PC-9 (cell line): ENCODE data around the gene RNASE1. TPM values are rescaled to one million over a fixed set of nuclear protein-coding genes. Genes with fewer than 3 reads are reported as not detected.

Source experiments
- BruUV-seq: library from RNA; stranded (reverse); fragments of 400-500 nt; replicated peaks from 2 replicates; lab custom pipeline; 2021; lab: Mats Ljungman, UMichigan
- CTCF ChIA-PET: fragments of 300-600 bp; sonication (Branson Sonifier 250); formaldehyde crosslinking; loops from one replicate; lab custom pipeline; 2022; ENCODE audit warnings: antibody characterized with exemption; lab: Charles Lee
- POLR2A ChIA-PET: fragments of 300-600 bp; sonication (Branson Sonifier 250); formaldehyde crosslinking; loops from one replicate; lab custom pipeline; 2022; ENCODE audit warnings: antibody characterized with exemption; ENCODE audit not compliant: unreplicated experiment; lab: Charles Lee
- DNase-seq, 2 experiments: peaks; one replicate each; pipeline versions ENCODE4 v3.0.0 to v3.0.0-alpha.2; 2015 to 2022; ENCODE audit warnings: mixed read lengths in 1 of 2
- H2AFZ ChIP-seq: fragments of 200-600 bp; sonication (generic); 2 replicates; pipeline ENCODE4 v1.8.1; 2017; ENCODE audit warnings: antibody characterized with exemption
- H3F3A ChIP-seq: fragments of 200-600 bp; sonication (generic); 2 replicates; pipeline ENCODE4 v1.8.1; 2017; ENCODE audit warnings: antibody characterized with exemption, mild to moderate bottlenecking, low read depth; ENCODE audit not compliant: insufficient read depth
- H3K27ac ChIP-seq: fragments of 200-600 bp; sonication (generic); 2 replicates; pipeline ENCODE4 v1.6.1; 2016; ENCODE audit warnings: mixed run types
- H3K27me3 ChIP-seq: fragments of 200-600 bp; sonication (generic); 2 replicates; pipeline ENCODE4 v1.6.1; 2016; ENCODE audit warnings: low read depth, mixed run types; ENCODE audit not compliant: insufficient read depth
- H3K36me3 ChIP-seq: fragments of 200-600 bp; sonication (generic); 2 replicates; pipeline ENCODE4 v1.6.1; 2016; ENCODE audit warnings: low read depth, mixed run types
- H3K4me1 ChIP-seq: fragments of 200-600 bp; sonication (generic); replicated peaks from 2 replicates; pipeline ENCODE4 v1.6.1; 2016; ENCODE audit warnings: mixed run types; ENCODE audit not compliant: insufficient read depth
- H3K4me2 ChIP-seq: fragments of 200-600 bp; sonication (generic); 2 replicates; pipeline ENCODE4 v1.6.1; 2017; ENCODE audit warnings: mixed run types
- H3K4me3 ChIP-seq: fragments of 200-600 bp; sonication (generic); 2 replicates; pipeline ENCODE4 v1.6.1; 2016; ENCODE audit warnings: mixed run types
- H3K79me2 ChIP-seq: fragments of 200-600 bp; sonication (generic); 2 replicates; pipeline ENCODE4 v1.6.1; 2017; ENCODE audit warnings: low read depth, mixed run types
- H3K9me2 ChIP-seq: fragments of 200-600 bp; sonication (generic); 2 replicates; pipeline ENCODE4 v1.8.1; 2017; ENCODE audit warnings: mild to moderate bottlenecking; ENCODE audit not compliant: insufficient read depth
- H3K9me3 ChIP-seq: fragments of 200-600 bp; sonication (generic); 2 replicates; pipeline ENCODE4 v1.8.1; 2016; ENCODE audit warnings: low read depth; ENCODE audit not compliant: insufficient read depth
- H4K20me1 ChIP-seq: fragments of 200-600 bp; sonication (generic); 2 replicates; pipeline ENCODE4 v1.8.1; 2017; ENCODE audit not compliant: insufficient read depth
- EZH2 ChIP-seq: fragments of 200-600 bp; sonication (generic); IDR thresholded peaks from 2 replicates; pipeline ENCODE4 v1.8.0; 2017; ENCODE audit warnings: antibody characterized with exemption, low read depth
- intact Hi-C: fragments of 100-400 bp; cut with micrococcal nuclease; formaldehyde crosslinking; loops from one replicate; pipeline ENCODE4 v1.10.0; 2022; ENCODE audit not compliant: unreplicated experiment
- total RNA-seq: library from RNA; stranded (reverse); gene quantifications from 2 replicates; pipeline ENCODE4 v1.2.3, GENCODE V29; 2021
- TF ChIP-seq, protein P1 (sequence below): fragments of 200-600 bp; sonication (generic); conservative IDR thresholded peaks from 2 replicates; pipeline ENCODE4 v1.6.1; 2017; ENCODE audit warnings: mixed run types, antibody characterized with exemption, mild to moderate bottlenecking, moderate library complexity

Gene RNASE1
- total RNA-seq, 1 experiment from 2014 or later = 47.4 TPM

DNA sequence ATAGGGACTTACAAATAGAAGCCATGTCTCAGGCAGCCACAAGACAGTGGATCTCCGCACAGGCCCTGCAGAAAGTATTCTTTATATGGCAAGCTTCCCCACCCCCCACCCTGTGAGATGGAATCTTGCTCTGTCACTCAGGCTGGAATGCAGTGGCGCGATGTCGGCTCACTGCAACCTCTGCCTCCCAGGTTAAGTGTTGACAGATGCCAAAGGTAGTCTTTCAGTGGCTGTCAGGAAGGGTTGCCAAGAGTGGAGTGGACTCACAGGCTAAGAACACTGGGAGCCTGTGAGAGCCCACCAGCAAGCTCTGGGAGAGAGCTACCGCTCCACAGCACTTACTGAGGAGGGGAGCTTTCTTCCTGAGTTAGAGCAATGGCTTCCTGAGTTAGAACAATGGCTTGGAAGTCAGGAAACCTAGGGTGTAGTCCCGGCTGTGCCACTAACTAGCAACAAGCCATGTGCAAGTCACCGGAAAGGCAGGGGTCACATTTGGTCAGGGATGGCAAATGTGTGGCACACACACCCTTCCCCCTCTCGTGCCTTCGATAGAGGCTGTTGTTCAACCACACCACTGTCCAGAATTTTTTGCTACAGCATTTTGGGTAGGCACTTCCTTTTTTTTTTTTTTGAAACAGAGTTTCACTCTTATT, 2.6 kb downstream of the RNASE1 start:
- TF ChIP-seq, protein P1, sequence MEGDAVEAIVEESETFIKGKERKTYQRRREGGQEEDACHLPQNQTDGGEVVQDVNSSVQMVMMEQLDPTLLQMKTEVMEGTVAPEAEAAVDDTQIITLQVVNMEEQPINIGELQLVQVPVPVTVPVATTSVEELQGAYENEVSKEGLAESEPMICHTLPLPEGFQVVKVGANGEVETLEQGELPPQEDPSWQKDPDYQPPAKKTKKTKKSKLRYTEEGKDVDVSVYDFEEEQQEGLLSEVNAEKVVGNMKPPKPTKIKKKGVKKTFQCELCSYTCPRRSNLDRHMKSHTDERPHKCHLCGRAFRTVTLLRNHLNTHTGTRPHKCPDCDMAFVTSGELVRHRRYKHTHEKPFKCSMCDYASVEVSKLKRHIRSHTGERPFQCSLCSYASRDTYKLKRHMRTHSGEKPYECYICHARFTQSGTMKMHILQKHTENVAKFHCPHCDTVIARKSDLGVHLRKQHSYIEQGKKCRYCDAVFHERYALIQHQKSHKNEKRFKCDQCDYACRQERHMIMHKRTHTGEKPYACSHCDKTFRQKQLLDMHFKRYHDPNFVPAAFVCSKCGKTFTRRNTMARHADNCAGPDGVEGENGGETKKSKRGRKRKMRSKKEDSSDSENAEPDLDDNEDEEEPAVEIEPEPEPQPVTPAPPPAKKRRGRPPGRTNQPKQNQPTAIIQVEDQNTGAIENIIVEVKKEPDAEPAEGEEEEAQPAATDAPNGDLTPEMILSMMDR = no peak
- TF ChIP-seq EZH2 = no peak
- H3K27me3 ChIP-seq = no peaks in the 10 kb centered on the region
- H3K27ac ChIP-seq = no peak overlapping the region
- H3K79me2 ChIP-seq = no peaks in the 10 kb centered on the region
- BruUV-seq = no TSS peak
- H3K4me1 ChIP-seq = no peaks in the 10 kb centered on the region
- H3K9me2 ChIP-seq = no peaks in the 10 kb centered on the region
- no peaks in the 10 kb centered on the region for H3K9me3 ChIP-seq
- no peak overlapping the region for H3K4me3 ChIP-seq
- no peaks in the 10 kb centered on the region for H4K20me1 ChIP-seq
- no peaks in the 10 kb centered on the region for H3K36me3 ChIP-seq
- no peak overlapping the region for H2AFZ ChIP-seq
- no peak overlapping the region for H3K4me2 ChIP-seq
- H3F3A ChIP-seq = no peaks in the 10 kb centered on the region
- ChIA-PET POLR2A (interaction anchor here (0.5 to 0.6 kb wide), 3 partner anchors 92 to 117 kb away, joined by 4 to 6 read pairs (median 6); no protein-coding TSS in a partner anchor), CTCF (no interaction called here)
- peak in 1 of 2 experiments; percentile 45 for DNase-seq
- intact Hi-C loops = loop anchor here (2.0 to 10.0 kb wide), 3 partner anchors 39 to 93 kb away; no protein-coding TSS in a partner anchor

DNA sequence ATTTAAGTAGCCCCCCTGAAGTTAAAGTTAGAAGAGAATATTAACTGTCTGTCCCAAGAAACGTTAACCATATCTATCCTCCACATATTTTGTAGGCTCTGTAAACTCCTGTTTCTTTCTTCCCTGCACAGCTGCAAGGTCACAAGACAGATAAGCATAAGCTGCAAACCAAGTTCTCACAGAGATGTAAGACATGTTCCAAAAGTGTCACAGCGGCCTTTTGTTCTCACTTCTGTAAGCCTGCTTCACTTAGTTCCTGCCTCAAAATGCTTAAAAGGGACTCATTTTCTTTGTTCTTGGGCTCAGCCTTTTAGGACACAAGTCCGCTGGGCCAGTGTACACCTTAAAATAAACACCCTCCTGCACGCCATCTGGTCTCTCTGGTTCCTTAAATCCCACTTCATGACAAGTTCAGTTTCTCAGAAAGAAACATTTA, 3.2 kb downstream of the RNASE1 start:
- no peak for DNase-seq
- TF ChIP-seq, protein P1 = no peak
- no peak for TF ChIP-seq EZH2
- no peaks in the 10 kb centered on the region for H3F3A ChIP-seq
- H2AFZ ChIP-seq = no peak overlapping the region
- ChIA-PET CTCF (no interaction called here), POLR2A (interaction anchor here (0.5 kb wide), 1 partner anchor 92 kb away, joined by 4 read pairs; no protein-coding TSS in a partner anchor)
- no peaks in the 10 kb centered on the region for H4K20me1 ChIP-seq
- no TSS peak for BruUV-seq
- H3K27ac ChIP-seq = no peak overlapping the region
- H3K36me3 ChIP-seq = no peaks in the 10 kb centered on the region
- no peaks in the 10 kb centered on the region for H3K9me2 ChIP-seq
- no peaks in the 10 kb centered on the region for H3K4me1 ChIP-seq
- H3K4me3 ChIP-seq = no peak overlapping the region
- H3K27me3 ChIP-seq = no peaks in the 10 kb centered on the region
- no peaks in the 10 kb centered on the region for H3K9me3 ChIP-seq
- H3K4me2 ChIP-seq = no peak overlapping the region
- intact Hi-C loops = no loop called here
- no peaks in the 10 kb centered on the region for H3K79me2 ChIP-seq

DNA sequence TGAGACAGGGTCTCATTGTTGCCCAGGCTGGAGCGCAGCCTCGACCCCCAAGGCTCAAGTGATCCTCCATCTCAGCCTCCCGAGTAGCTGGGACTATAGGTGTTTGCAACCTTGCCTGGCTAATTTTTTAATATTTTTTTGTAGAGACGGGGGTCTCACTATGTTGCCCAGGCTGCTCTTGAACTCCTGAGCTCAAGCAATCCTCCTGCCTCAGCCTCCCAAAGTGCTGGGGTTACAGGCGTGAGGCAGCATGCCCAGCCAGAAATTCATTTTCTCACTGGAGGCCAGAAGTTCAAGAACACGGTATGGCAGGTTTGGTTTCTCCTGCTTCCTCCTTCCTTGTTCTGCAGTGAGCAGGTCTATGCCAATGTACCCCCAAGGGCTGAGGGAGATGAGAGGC, 3.7 kb downstream of the RNASE1 start:
- Histone ChIP-seq H3K4me1 (no peaks in the 10 kb centered on the region), H3K4me2 (no peak overlapping the region), H3K79me2 (no peaks in the 10 kb centered on the region), H2AFZ (no peak overlapping the region), H3K27me3 (no peaks in the 10 kb centered on the region), H3K36me3 (no peaks in the 10 kb centered on the region), H3F3A (no peaks in the 10 kb centered on the region), H3K27ac (no peak overlapping the region), H3K9me3 (no peaks in the 10 kb centered on the region), H4K20me1 (no peaks in the 10 kb centered on the region), H3K9me2 (no peaks in the 10 kb centered on the region), H3K4me3 (no peak overlapping the region)
- no TSS peak for BruUV-seq
- ChIA-PET CTCF (no interaction called here), POLR2A (no interaction called here)
- no peak for DNase-seq
- no peak for TF ChIP-seq EZH2
- TF ChIP-seq, protein P1 = no peak
- intact Hi-C loops = no loop called here
